ENCODE results near the gene MYO1D. TPM values are rescaled to one million over a fixed set of nuclear protein-coding genes. Genes with fewer than 3 reads are reported as not detected.
A peak's percentile ranks its signal among the peaks of the same experiment; 100 is the strongest.

The MYO1D gene
- total RNA-seq, 2 experiments from 2014 or later = 8.7 to 8.8 TPM

GRCh38 chr17:32815460-32815859 is 61.5 kb downstream of the MYO1D start:
- intact Hi-C loops (cut with DNase I, micrococcal nuclease) = loop anchor here in 1 of 2 experiments (10.0 kb wide), 1 partner anchor 61 kb away; no protein-coding TSS in a partner anchor
- CTCF ChIA-PET = no interaction called here

GRCh38 chr17:32814836-32815235 is 62.1 kb downstream of the MYO1D start:
- DNase-seq (no peak), ATAC-seq (no peak)
- no peaks in the 10 kb centered on the region for H3K36me3 Mint-ChIP-seq (ENCODE audit: low read depth)
- no peaks in the 10 kb centered on the region for H3K27me3 Mint-ChIP-seq
- peaks cover 2% of the 10 kb centered on the region for H3K4me1 Mint-ChIP-seq
- POLR2A ChIA-PET = no interaction called here
- CTCF ChIA-PET = interaction anchor here (0.8 kb wide), 1 partner anchor 33 kb away, joined by 3 read pairs; no protein-coding TSS in a partner anchor
- intact Hi-C loops (cut with DNase I, micrococcal nuclease) = loop anchor here in 1 of 2 experiments (10.0 kb wide), 1 partner anchor 60 kb away; no protein-coding TSS in a partner anchor
- no peak overlapping the region for H3K27ac Mint-ChIP-seq
- no peak overlapping the region for H3K4me3 Mint-ChIP-seq
- no peaks in the 10 kb centered on the region for H3K9me3 Mint-ChIP-seq (ENCODE audit: low read depth)

More at GRCh38 chr17:32815460-32815859, 61.5 kb downstream of the MYO1D start:
- Mint-ChIP-seq H3K27ac (no peak overlapping the region), H3K9me3 (ENCODE audit: low read depth) (no peaks in the 10 kb centered on the region), H3K4me1 (no peaks in the 10 kb centered on the region), H3K27me3 (peaks cover 5% of the 10 kb centered on the region), H3K36me3 (ENCODE audit: low read depth) (no peaks in the 10 kb centered on the region), H3K4me3 (no peak overlapping the region)
- ATAC-seq = no peak
- POLR2A ChIA-PET = no interaction called here
- DNase-seq = no peak

GRCh38 chr17:32813021-32813420 is 63.9 kb downstream of the MYO1D start:
- DNase-seq (no peak), ATAC-seq (no peak)
- no peak overlapping the region for H3K4me3 Mint-ChIP-seq
- intact Hi-C loops (cut with DNase I, micrococcal nuclease) = loop anchor here in 1 of 2 experiments (10.0 kb wide), 1 partner anchor 58 kb away; no protein-coding TSS in a partner anchor
- H3K4me1 Mint-ChIP-seq = peaks cover 4% of the 10 kb centered on the region
- H3K27ac Mint-ChIP-seq = no peak overlapping the region
- H3K36me3 Mint-ChIP-seq (ENCODE audit: low read depth) = no peaks in the 10 kb centered on the region
- ChIA-PET CTCF (interaction anchor here (0.8 kb wide), 1 partner anchor 30 kb away, joined by 3 read pairs; no protein-coding TSS in a partner anchor), POLR2A (no interaction called here)
- H3K27me3 Mint-ChIP-seq = no peaks in the 10 kb centered on the region
- no peaks in the 10 kb centered on the region for H3K9me3 Mint-ChIP-seq (ENCODE audit: low read depth)

GRCh38 chr17:32810690-32811089 is 66.2 kb downstream of the MYO1D start:
- Mint-ChIP-seq H3K9me3 (ENCODE audit: low read depth) (no peaks in the 10 kb centered on the region), H3K27ac (no peak overlapping the region), H3K36me3 (ENCODE audit: low read depth) (no peaks in the 10 kb centered on the region), H3K27me3 (no peaks in the 10 kb centered on the region), H3K4me1 (peaks cover 4% of the 10 kb centered on the region), H3K4me3 (no peak overlapping the region)
- ChIA-PET CTCF (no interaction called here), POLR2A (no interaction called here)
- no peak for ATAC-seq
- no peak for DNase-seq
- intact Hi-C loops (cut with DNase I, micrococcal nuclease) = loop anchor here in 1 of 2 experiments (10.0 kb wide), 1 partner anchor 56 kb away; no protein-coding TSS in a partner anchor

- ChIA-PET CTCF (no interaction called here), POLR2A (no interaction called here)
- DNase-seq (peak; percentile 6), ATAC-seq (peak; percentile 23)
- Mint-ChIP-seq H3K36me3 (ENCODE audit: low read depth) (no peaks in the 10 kb centered on the region), H3K9me3 (ENCODE audit: low read depth) (no peaks in the 10 kb centered on the region), H3K27me3 (no peaks in the 10 kb centered on the region), H3K4me3 (no peak overlapping the region), H3K27ac (no peak overlapping the region), H3K4me1 (peaks cover 4% of the 10 kb centered on the region)
- intact Hi-C loops (cut with DNase I, micrococcal nuclease) = no loop called here
Observed at GRCh38 chr17:32807577-32807976, 69.3 kb downstream of the MYO1D start.

GRCh38 chr17:32806646-32807045 is 70.3 kb downstream of the MYO1D start:
- POLR2A ChIA-PET = no interaction called here
- DNase-seq (no peak), ATAC-seq (no peak)
- Mint-ChIP-seq H3K27me3 (no peaks in the 10 kb centered on the region), H3K9me3 (ENCODE audit: low read depth) (no peaks in the 10 kb centered on the region), H3K4me3 (no peak overlapping the region), H3K4me1 (peaks cover 4% of the 10 kb centered on the region), H3K36me3 (ENCODE audit: low read depth) (no peaks in the 10 kb centered on the region), H3K27ac (no peak overlapping the region)
- CTCF ChIA-PET = interaction anchor here (1.1 to 1.9 kb wide), 3 partner anchors 11 to 192 kb away, joined by 3 to 4 read pairs (median 3); no protein-coding TSS in a partner anchor
- intact Hi-C loops (cut with DNase I, micrococcal nuclease) = no loop called here

GRCh38 chr17:32805029-32805976 is 71.6 kb downstream of the MYO1D start:
- ATAC-seq (no peak), DNase-seq (no peak)
- intact Hi-C loops (cut with DNase I, micrococcal nuclease) = no loop called here
- H3K4me1 Mint-ChIP-seq = peaks cover 4% of the 10 kb centered on the region
- ChIA-PET CTCF (interaction anchor here (0.9 to 1.9 kb wide), 3 partner anchors 10 to 193 kb away, joined by 3 to 5 read pairs (median 4); partner anchors contain the start of gene MYO1D), POLR2A (no interaction called here)
- H3K9me3 Mint-ChIP-seq (ENCODE audit: low read depth) = no peaks in the 10 kb centered on the region
- no peak overlapping the region for H3K4me3 Mint-ChIP-seq
- H3K27me3 Mint-ChIP-seq = no peaks in the 10 kb centered on the region
- no peak overlapping the region for H3K27ac Mint-ChIP-seq
- no peaks in the 10 kb centered on the region for H3K36me3 Mint-ChIP-seq (ENCODE audit: low read depth)

- H3K9me3 Mint-ChIP-seq (ENCODE audit: low read depth) = no peaks in the 10 kb centered on the region
- CTCF ChIA-PET = interaction anchor here (1.2 kb wide), 1 partner anchor 15 kb away, joined by 3 read pairs; no protein-coding TSS in a partner anchor
- intact Hi-C loops (cut with DNase I, micrococcal nuclease) = no loop called here
- no peak overlapping the region for H3K27ac Mint-ChIP-seq
- H3K4me1 Mint-ChIP-seq = no peaks in the 10 kb centered on the region
- DNase-seq (no peak), ATAC-seq (no peak)
- no peaks in the 10 kb centered on the region for H3K36me3 Mint-ChIP-seq (ENCODE audit: low read depth)
- no peak overlapping the region for H3K4me3 Mint-ChIP-seq
- POLR2A ChIA-PET = no interaction called here
- H3K27me3 Mint-ChIP-seq = no peaks in the 10 kb centered on the region
Observed at GRCh38 chr17:32803544-32803943, 73.4 kb downstream of the MYO1D start.

- Mint-ChIP-seq H3K36me3 (ENCODE audit: low read depth) (no peaks in the 10 kb centered on the region), H3K27me3 (no peaks in the 10 kb centered on the region), H3K27ac (no peak overlapping the region), H3K9me3 (ENCODE audit: low read depth) (no peaks in the 10 kb centered on the region), H3K4me3 (no peak overlapping the region), H3K4me1 (no peaks in the 10 kb centered on the region)
- ChIA-PET CTCF (interaction anchor here (0.7 to 1.3 kb wide), 2 partner anchors 75 to 108 kb away, joined by 3 read pairs; partner anchors contain the start of gene MYO1D), POLR2A (no interaction called here)
- intact Hi-C loops (cut with DNase I, micrococcal nuclease) = no loop called here
- ATAC-seq = no peak
- DNase-seq = no peak
Observed at GRCh38 chr17:32802306-32802705, 74.6 kb downstream of the MYO1D start.

- Mint-ChIP-seq H3K36me3 (ENCODE audit: low read depth) (no peaks in the 10 kb centered on the region), H3K4me3 (no peak overlapping the region), H3K4me1 (no peaks in the 10 kb centered on the region), H3K27me3 (no peaks in the 10 kb centered on the region), H3K27ac (no peak overlapping the region), H3K9me3 (ENCODE audit: low read depth) (no peaks in the 10 kb centered on the region)
- DNase-seq = no peak
- intact Hi-C loops (cut with DNase I, micrococcal nuclease) = no loop called here
- ChIA-PET POLR2A (no interaction called here), CTCF (interaction anchor here (0.7 to 1.3 kb wide), 3 partner anchors 76 to 134 kb away, joined by 3 read pairs; partner anchors contain the start of gene MYO1D)
- ATAC-seq = no peak
Observed at GRCh38 chr17:32801641-32802040, 75.3 kb downstream of the MYO1D start.

- H3K27ac Mint-ChIP-seq = no peak overlapping the region
- H3K36me3 Mint-ChIP-seq (ENCODE audit: low read depth) = no peaks in the 10 kb centered on the region
- H3K4me3 Mint-ChIP-seq = no peak overlapping the region
- ATAC-seq (no peak), DNase-seq (no peak)
- H3K27me3 Mint-ChIP-seq = no peaks in the 10 kb centered on the region
- POLR2A ChIA-PET = no interaction called here
- CTCF ChIA-PET = interaction anchor here (1.3 to 2.4 kb wide), 3 partner anchors 18 to 135 kb away, joined by 3 to 9 read pairs (median 7); no protein-coding TSS in a partner anchor
- H3K9me3 Mint-ChIP-seq (ENCODE audit: low read depth) = no peaks in the 10 kb centered on the region
- intact Hi-C loops (cut with DNase I, micrococcal nuclease) = no loop called here
- H3K4me1 Mint-ChIP-seq = no peaks in the 10 kb centered on the region
Observed at GRCh38 chr17:32801193-32801592, 75.7 kb downstream of the MYO1D start.
